GM18519 (cell line): ENCODE measurements around the gene PRDM4.
"Not testable (repeated sequence)": the region's sequence is repeated elsewhere in the genome, so short reads cannot be mapped to it uniquely, and the experiment has no call there.

Source experiments
- ATAC-seq: cut with Tn5 transposase; IDR thresholded peaks from one replicate; pipeline ENCODE4 v1.9.1; 2021; ENCODE audit warnings: mild to moderate bottlenecking, moderate library complexity; ENCODE audit not compliant: unreplicated experiment, low FRiP score

The PRDM4 gene

DNA sequence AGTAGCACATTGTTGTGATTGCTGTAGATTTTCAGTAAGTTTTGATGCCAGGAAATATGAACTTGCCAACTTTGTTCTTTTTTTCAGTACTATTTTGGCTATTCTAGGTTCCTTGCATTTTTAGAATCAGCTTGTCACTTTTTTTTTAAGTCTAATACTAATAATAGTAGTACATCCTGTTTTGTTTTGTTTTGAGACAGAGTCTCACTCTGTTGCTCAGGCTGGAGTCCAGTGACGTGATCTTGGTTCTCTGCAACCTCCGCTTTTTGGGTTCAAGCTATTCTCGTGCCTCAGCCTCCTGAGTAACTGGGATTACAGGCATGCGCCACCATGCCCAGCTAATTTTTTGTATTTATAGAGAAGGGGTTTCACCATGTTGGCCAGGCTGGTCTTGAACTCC lies 58.8 kb downstream of the PRDM4 start:
- ATAC-seq, result peak; percentile 56

DNA sequence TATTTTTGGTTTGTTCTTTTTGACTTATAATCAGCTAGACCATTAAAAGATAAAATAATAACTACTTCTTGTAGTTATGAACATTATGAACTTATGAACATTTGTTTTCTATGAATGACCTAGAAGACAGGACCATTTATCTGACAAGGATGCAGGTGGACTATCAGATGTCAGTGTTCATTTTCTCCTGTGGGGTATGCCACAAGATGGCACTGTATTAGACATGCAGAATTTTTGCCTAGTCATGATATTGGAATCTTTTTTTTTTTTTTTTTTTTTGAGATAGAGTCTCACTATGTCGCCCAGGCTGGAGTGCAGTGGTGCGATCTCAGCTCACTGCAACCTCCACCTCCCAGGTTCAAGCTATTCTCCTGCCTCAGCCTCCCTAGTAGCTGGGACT lies 65.2 kb downstream of the PRDM4 start:
- ATAC-seq, result not testable (repeated sequence)

DNA sequence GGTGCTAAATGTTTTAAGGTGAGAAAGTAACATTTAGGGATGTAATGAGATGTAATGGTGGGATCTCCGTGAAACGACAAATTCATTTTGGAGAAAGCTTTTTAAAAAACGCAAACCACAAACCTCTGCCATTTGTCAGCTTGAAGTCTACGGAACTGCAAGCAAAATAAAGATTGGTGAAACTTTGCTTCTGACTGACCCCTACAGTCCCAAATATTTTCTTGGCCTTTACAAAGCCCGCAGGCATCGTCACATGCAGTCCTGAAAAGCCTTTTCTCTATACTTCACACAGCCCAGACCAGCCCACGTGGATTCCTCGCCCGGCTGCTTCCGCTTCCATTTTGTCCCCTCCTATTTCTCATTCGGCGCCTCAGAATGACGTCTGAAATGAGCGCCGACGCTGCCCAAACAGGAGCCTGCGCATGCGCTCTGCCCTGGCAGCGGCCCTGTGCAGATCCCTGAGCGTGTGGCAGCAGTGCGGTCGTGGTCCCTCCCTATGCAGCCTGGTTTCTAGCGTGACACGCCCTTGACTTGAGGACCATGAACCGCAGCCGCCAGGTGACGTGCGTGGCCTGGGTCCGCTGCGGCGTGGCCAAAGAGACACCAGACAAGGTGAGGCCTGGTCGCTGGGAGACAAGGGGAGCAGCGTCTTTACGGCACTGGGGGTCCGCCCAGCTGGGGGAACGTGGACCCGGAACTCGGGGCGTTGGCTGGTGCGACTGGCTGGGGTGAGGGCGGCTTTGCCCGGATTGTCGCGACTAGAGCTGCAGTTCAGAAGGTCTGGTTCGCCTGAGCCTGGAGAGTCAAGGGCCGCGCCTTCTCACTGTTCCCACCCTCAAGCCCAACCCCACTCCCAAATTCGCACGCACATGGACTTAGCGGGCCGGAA lies 75.3 kb downstream of the PRDM4 start, which contains the start of gene PWP1:
TSS of gene PWP1 (plus strand) at position 440 of the 889 bp plus-strand sequence. CDS start at position 541, 101 bp downstream.
- peak; percentile 61 for ATAC-seq

DNA sequence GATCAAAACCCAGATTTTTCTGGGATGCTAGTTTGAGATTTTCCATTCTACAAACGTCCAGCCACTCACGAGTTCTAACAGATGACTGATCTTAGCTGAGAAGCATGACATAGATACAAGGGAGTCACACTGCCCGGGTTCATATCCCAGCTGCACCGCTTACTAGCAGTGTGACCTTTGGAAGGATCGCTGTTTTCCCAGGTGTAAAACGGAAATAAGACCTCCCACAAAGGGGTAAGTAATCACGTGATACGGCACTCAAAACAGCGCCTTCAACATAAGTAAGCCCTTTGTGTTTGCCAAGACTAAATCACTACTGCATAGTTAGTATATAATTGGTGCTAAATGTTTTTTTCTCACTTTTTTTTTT lies 76.0 kb downstream of the PRDM4 start:
- ATAC-seq, result no peak

DNA sequence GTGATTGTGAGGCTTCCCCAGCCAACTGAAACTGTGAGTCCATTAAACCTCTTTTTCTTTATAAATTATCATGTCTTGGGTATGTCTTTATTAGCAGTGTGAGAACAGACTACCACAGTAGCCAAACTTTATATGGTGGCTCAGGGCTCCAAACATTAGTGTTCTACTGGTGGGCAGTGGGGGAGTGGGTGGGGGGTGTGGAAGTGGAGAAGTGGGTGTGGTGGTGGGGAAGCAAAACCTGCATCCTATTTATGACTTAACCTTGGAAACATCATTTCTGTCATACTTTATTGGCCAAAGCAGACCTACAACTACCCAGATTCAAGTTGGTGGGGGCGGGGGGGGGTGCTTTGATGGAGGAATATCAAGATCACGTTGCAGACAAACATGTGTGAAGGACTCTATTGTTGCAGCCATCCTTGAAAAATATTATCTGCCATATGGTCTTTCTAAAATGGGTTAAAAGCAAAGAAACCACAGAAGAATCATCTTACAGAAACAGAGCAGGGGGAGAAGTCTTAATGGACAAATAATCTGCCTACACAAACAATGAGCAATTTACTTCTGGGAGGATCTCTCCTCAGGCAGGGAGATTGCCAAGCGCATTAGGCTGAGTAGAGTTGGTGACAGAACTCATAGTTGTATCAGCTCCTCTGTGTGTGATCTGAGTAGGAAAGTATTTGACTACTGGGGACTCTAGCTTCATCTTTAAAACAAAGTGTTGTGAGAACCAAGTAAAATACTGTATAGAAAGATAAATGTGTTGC lies 76.7 kb downstream of the PRDM4 start:
- ATAC-seq, result no peak
